NCI-H2196 (cell line): ENCODE data around the gene DHFR.
"Not testable (repeated sequence)": the region's sequence is repeated elsewhere in the genome, so short reads cannot be mapped to it uniquely, and the experiment has no call there.

Source experiments
- DNase-seq: peaks from one replicate; lab custom pipeline; 2025; ENCODE audit not compliant: unreplicated experiment; lab: John Stamatoyannopoulos, UW

Gene DHFR

DNA sequence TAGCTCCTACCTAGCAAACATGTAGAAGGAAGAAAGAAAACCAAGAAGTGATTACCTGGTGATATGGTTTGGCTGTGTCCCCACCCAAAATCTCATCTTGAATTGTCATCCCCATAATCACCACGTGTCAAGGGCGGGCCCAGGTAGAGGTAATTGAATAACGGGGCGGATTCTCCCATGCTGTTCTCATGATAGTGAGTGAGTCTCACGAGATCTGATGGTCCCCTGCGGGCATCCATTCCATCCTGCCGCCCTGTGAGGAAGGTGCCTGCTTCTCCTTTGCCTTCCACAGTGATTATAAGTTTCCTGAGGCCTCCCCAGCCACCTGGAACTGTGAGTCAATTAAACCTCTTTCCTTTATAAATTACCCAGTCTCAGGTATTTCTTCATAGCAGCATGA, 57.3 kb downstream of the DHFR start:
- DNase-seq, result no peak

DNA sequence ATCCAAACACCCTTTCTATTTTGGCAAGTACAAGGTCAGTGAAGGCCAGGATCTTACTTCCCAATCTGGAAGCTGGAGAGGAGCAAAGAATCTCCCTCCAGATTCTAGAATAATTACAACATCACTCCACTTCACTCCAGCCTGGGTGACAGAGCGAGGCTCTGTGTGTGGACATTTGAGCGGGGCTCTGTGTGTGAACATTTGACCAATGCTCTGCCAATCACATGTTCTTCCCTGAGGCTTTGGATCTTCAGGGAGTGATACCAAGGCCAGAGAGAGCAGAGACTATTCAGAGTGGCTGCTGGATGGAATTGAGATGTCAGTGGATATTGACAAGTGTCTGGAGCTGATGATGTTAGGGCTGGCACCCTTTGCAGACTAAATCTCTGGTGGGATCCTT, 60.0 kb downstream of the DHFR start:
- DNase-seq, result no peak

GRCh38 chr5:80592761-80593160, 62.0 kb downstream of the DHFR start:
- DNase-seq, result no peak

DNA sequence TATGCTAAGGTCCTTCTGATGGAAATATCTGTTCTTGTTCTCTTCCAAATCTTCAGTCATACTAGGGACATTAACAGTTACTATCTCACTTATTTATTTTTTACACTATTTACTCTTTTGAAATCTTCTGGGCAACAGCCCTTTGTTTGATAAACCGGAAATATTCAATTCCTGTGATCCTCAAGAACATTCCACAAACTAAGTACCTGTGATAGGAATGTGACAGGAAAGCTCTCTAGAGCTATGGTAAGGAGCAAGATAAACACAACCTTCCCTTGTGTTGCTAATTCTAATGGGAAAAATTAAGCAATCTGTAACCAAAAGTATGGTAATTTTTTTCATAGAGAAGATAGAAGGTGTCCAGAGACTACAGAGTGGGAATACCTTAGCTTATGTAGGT, 62.7 kb downstream of the DHFR start:
- DNase-seq, result no peak

DNA sequence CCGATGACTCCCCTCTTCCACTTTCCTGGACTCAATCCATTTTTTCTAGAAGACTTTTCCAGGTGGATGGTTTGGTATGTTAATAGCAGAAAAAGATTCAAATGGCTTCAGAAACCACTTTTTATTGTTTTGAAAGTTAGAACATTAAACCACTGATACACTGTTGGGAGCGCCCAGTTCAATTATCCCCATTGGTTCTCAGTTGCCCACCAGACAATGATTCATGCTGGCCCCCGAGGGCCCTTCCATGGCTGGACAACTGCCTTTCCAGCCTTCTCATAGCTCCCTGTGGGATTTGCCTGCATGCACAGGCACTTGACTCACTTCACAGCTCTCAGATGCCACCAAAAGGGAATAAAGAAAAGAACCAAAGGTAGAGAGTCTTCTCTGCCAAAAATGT, 63.4 kb downstream of the DHFR start:
- no peak for DNase-seq

GRCh38 chr5:80590766-80591165, 64.0 kb downstream of the DHFR start:
- no peak for DNase-seq

DNA sequence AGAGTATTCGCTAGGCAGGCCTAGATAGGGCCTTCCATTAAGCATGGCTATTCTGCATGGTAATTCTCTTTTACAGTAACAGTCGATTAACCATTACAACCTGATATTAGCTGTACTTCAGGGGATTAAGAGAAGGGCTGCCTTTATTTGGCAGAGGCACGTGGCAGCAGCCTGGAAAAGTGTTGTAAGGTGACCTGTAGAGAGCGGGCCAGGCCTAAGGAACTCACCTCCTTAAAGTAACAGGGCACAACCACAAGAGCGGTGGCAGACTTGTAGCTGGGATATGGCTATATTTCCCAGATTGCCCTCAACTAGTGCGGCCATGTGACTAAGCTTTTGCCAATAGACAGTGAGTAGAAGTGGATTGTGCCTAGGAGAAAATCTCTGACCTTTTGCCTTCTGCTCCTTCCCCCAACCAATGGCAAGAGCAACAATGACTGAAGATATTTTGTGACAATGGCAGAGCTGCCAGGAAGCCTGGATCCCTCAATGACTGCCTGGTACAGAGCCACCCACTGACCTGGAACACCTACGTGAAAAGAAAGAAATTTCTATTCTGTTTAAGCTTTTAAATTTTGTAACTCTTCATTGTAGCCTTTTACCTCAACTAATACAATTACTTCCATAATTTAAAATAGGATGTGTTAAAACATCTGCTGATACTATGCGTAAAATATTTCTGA, 65.8 kb downstream of the DHFR start:
- DNase-seq, result no peak

GRCh38 chr5:80584770-80585169, 70.0 kb downstream of the DHFR start:
- DNase-seq, result no peak

DNA sequence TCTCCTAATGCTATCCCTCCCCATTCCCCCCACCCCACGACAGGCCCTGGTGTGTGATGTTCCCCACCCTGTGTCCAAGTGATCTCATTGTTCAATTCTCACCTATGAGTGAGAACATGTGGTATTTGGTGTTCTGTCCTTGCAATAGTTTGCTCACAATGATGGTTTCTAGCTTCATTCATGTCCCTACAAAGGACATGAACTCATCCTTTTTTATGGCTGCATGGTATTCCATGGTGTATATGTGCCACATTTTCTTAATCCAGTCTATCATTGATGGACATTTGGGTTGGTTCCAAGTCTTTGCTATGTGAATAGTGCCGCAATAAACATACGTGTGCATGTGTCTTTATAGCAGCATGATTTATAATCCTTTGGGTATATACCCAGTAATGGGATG, 74.5 kb downstream of the DHFR start:
- not testable (repeated sequence) for DNase-seq

- no peak for DNase-seq
Measured at GRCh38 chr5:80579050-80579449, 75.7 kb downstream of the DHFR start.

DNA sequence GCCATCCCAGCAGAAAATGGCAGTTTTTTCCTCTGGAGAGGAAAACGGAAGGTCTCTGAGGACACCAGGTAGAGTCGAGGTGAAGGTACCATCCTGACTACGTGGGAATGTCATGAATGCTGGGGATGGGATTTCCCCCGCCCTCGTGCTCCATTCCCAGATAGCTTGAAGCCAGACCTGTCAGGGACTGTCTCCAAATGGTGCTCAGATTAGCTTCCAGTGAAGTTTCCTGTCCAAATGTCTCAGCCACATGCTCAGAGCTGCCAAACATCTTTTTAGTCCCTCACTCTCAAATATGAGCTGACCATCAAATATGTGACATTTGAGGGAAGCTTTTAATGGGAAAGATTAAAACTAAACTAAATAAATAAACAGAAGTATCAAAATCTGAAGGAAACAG, 77.1 kb downstream of the DHFR start:
- no peak for DNase-seq

GRCh38 chr5:80576383-80576782, 78.4 kb downstream of the DHFR start:
- no peak for DNase-seq
